ENCODE measurements around the gene SCAF8.

SCAF8 gene

GRCh38 chr6:154840363-154840762 is 107.1 kb downstream of the SCAF8 start:
- H3K4me3 ChIP-seq (ENCODE audit: low read depth, low read length): no peak overlapping the region
- TF ChIP-seq CTCF (IDR thresholded peaks at IDR 0.05; ENCODE audit: low read depth, low read length): no peak

- no peak for TF ChIP-seq CTCF (IDR thresholded peaks at IDR 0.05; ENCODE audit: low read depth, low read length)
These were observed 107.9 kb downstream of the SCAF8 start for GRCh38 chr6:154841109-154841508.

GRCh38 chr6:154842833-154843232 is 109.6 kb downstream of the SCAF8 start:
- no peak for TF ChIP-seq CTCF (IDR thresholded peaks at IDR 0.05; ENCODE audit: low read depth, low read length)
- no peak overlapping the region for H3K4me3 ChIP-seq (ENCODE audit: low read depth, low read length)

More at GRCh38 chr6:154841109-154841508, 107.9 kb downstream of the SCAF8 start:
- H3K4me3 ChIP-seq (ENCODE audit: low read depth, low read length): no peak overlapping the region

GRCh38 chr6:154847318-154847717 is 114.1 kb downstream of the SCAF8 start:
- no peak for TF ChIP-seq CTCF (IDR thresholded peaks at IDR 0.05; ENCODE audit: low read depth, low read length)
- no peak overlapping the region for H3K4me3 ChIP-seq (ENCODE audit: low read depth, low read length)

- no peak for TF ChIP-seq CTCF (IDR thresholded peaks at IDR 0.05; ENCODE audit: low read depth, low read length)
These were observed 115.4 kb downstream of the SCAF8 start for GRCh38 chr6:154848580-154848979.

GRCh38 chr6:154849475-154849874 is 116.3 kb downstream of the SCAF8 start:
- no peak for TF ChIP-seq CTCF (IDR thresholded peaks at IDR 0.05; ENCODE audit: low read depth, low read length)
- H3K4me3 ChIP-seq (ENCODE audit: low read depth, low read length): no peak overlapping the region

More at GRCh38 chr6:154848580-154848979, 115.4 kb downstream of the SCAF8 start:
- no peak overlapping the region for H3K4me3 ChIP-seq (ENCODE audit: low read depth, low read length)

- no peak overlapping the region for H3K4me3 ChIP-seq (ENCODE audit: low read depth, low read length)
- TF ChIP-seq CTCF (IDR thresholded peaks at IDR 0.05; ENCODE audit: low read depth, low read length): no peak
These were observed 119.5 kb downstream of the SCAF8 start for GRCh38 chr6:154852687-154853086.
